GM23248 (cell line): Measurements from ENCODE around the gene TPRG1. TPM values are rescaled to one million over a fixed set of nuclear protein-coding genes. Genes with fewer than 3 reads are reported as not detected.

Source experiments
- DNase-seq: peaks from one replicate; pipeline ENCODE4 v3.0.0-alpha.2; 2015
- H2AFZ ChIP-seq: fragments of 200-600 bp; sonication (generic); 2 replicates; pipeline ENCODE4 v1.6.1; 2016; ENCODE audit warnings: antibody characterized with exemption
- H3F3A ChIP-seq: fragments of 200-600 bp; sonication (generic); 2 replicates; pipeline ENCODE4 v1.6.1; 2016; ENCODE audit warnings: mild to moderate bottlenecking, antibody characterized with exemption, mixed run types; ENCODE audit not compliant: insufficient read depth
- H3K27ac ChIP-seq: fragments of 200-600 bp; sonication (generic); 2 replicates; pipeline ENCODE4 v1.5.1; 2016; ENCODE audit warnings: mild to moderate bottlenecking
- H3K27me3 ChIP-seq: fragments of 200-600 bp; sonication (generic); replicated peaks from 2 replicates; pipeline ENCODE4 v1.6.1; 2016; ENCODE audit warnings: mild to moderate bottlenecking; ENCODE audit not compliant: insufficient read depth
- H3K36me3 ChIP-seq: fragments of 200-600 bp; sonication (generic); 2 replicates; pipeline ENCODE4 v1.6.1; 2016; ENCODE audit warnings: low read depth, mild to moderate bottlenecking
- H3K4me1 ChIP-seq: fragments of 200-600 bp; sonication (generic); 2 replicates; pipeline ENCODE4 v1.6.1; 2016; ENCODE audit warnings: mild to moderate bottlenecking; ENCODE audit not compliant: insufficient read depth
- H3K4me2 ChIP-seq: fragments of 200-600 bp; sonication (generic); one replicate; pipeline ENCODE4 v1.6.1; 2016; ENCODE audit warnings: mild to moderate bottlenecking; ENCODE audit not compliant: unreplicated experiment
- H3K4me3 ChIP-seq: fragments of 200-600 bp; sonication (generic); 2 replicates; pipeline ENCODE4 v1.5.1; 2016; ENCODE audit warnings: mild to moderate bottlenecking
- H3K79me2 ChIP-seq: fragments of 200-600 bp; sonication (generic); 2 replicates; pipeline ENCODE4 v1.6.1; 2016; ENCODE audit warnings: mild to moderate bottlenecking; ENCODE audit not compliant: insufficient read depth
- H3K9ac ChIP-seq: fragments of 200-600 bp; sonication (generic); 2 replicates; pipeline ENCODE4 v1.6.1; 2016; ENCODE audit warnings: mild to moderate bottlenecking
- H3K9me2 ChIP-seq: fragments of 200-600 bp; sonication (generic); 2 replicates; pipeline ENCODE4 v1.6.1; 2016; ENCODE audit warnings: mixed run types, mild to moderate bottlenecking, moderate library complexity; ENCODE audit not compliant: insufficient read depth
- H3K9me3 ChIP-seq: fragments of 200-600 bp; sonication (generic); one replicate; pipeline ENCODE4 v1.6.1; 2017; ENCODE audit warnings: low read depth
- H4K20me1 ChIP-seq: fragments of 200-600 bp; sonication (generic); 2 replicates; pipeline ENCODE4 v1.6.0; 2016; ENCODE audit not compliant: insufficient read depth
- EZH2 ChIP-seq: fragments of 200-600 bp; sonication (generic); IDR thresholded peaks from 2 replicates; pipeline ENCODE4 v1.6.1; 2018; ENCODE audit warnings: antibody characterized with exemption, mild to moderate bottlenecking; ENCODE audit not compliant: insufficient read depth, poor library complexity, severe bottlenecking
- EZH2phosphoT487 ChIP-seq: fragments of 200-600 bp; sonication (generic); IDR thresholded peaks from 2 replicates; pipeline ENCODE4 v1.6.1; 2018; ENCODE audit warnings: antibody characterized with exemption, moderate library complexity, mild to moderate bottlenecking, low read depth; ENCODE audit not compliant: insufficient read depth
- WGBS, 2 experiments: methylation state at CpG; one replicate each; pipeline ENCODE4 v1.1.6; 2015 to 2017; ENCODE audit warnings: low lambda C conversion rate in 2 of 2, low coverage in 1 of 2; ENCODE audit errors: missing lambda C conversion rate in 2 of 2; 5-methylcytosine and 5-hydroxymethylcytosine counted together
- in situ Hi-C: fragments of 300-500 bp; cut with MboI; formaldehyde crosslinking; loops from 2 replicates; pipeline ENCODE4 v1.15.0; 2020
- polyA plus RNA-seq: library from polyadenylated mRNA; unstranded; fragments of >200 nt; fragmentation: Nextera tagmentation; extraction: Ambion mirVana; gene quantifications from 2 replicates; pipeline ENCODE4 v1.2.1, GENCODE V29; 2016
- total RNA-seq: library from RNA; depleted of rRNA; stranded (reverse); fragments of >200 nt; shearing (Covaris generic); gene quantifications from 2 replicates; pipeline ENCODE4 v1.2.3, GENCODE V29; 2014

The TPRG1 gene
- total and polyA plus RNA-seq, 2 experiments from 2014 or later: not detected

DNA sequence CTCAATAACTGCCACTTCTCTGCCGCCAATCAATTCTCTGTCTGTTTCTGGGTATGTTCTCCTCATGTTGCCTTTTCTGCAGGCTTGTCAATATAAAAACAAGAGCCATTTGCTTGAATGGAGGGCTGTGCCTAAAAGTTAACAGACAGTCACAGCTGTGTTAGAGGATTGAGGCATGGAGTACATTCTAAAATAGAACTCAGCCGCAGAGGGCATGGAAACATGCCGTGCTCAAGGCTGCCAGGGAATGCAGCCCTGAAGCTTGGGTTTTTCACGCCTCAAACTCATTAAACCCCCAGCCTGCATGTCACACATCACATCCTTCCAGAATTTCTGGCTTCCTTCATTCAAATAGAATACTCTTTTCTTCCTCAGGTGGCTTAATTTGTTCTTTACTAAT is 166.6 kb downstream of the TPRG1 start:
- H3K4me1 ChIP-seq: no peaks in the 10 kb centered on the region
- no peak overlapping the region for H2AFZ ChIP-seq
- TF ChIP-seq EZH2phosphoT487: no peak
- no peak for TF ChIP-seq EZH2
- no peak overlapping the region for H3K9ac ChIP-seq
- H3K4me2 ChIP-seq: no peak overlapping the region
- no peaks in the 10 kb centered on the region; the same call in 1 of the 2 replicates for H3K9me2 ChIP-seq
- no peaks in the 10 kb centered on the region for H3K27me3 ChIP-seq
- no peak overlapping the region for H3K27ac ChIP-seq
- no peaks in the 10 kb centered on the region for H3F3A ChIP-seq
- in situ Hi-C loops: no loop called here
- no peaks in the 10 kb centered on the region for H3K9me3 ChIP-seq
- 49 to 57% methylated on average over 4 of the region's 4 CpGs for WGBS, 2 experiments
- no peaks in the 10 kb centered on the region for H3K79me2 ChIP-seq
- H3K36me3 ChIP-seq: no peaks in the 10 kb centered on the region
- H4K20me1 ChIP-seq: no peaks in the 10 kb centered on the region
- H3K4me3 ChIP-seq: no peak overlapping the region
- no peak for DNase-seq

DNA sequence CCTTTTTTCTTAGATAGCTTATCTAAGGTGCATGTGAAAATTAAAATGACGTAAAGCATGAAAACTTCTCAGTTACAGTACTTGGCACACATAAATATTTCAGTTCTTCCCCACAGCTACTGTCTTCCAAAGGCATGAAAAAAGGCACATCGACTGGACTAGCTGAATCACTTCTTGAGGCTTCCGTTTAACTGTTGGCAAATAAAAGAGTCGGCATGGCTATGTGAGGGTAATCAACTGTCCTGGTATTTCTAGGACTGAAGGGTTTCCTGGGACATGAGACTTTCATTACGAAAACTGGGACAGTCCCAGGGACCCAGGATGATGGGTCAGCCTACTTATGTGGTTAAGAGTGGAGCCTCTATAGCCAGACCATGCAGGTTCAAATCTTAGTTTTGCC is 168.2 kb downstream of the TPRG1 start:
- H3K4me1 ChIP-seq: no peaks in the 10 kb centered on the region
- no peaks in the 10 kb centered on the region; the same call in 1 of the 2 replicates for H3K9me2 ChIP-seq
- H4K20me1 ChIP-seq: no peaks in the 10 kb centered on the region
- WGBS, 2 experiments: 89 to 90% methylated on average over 5 of the region's 5 CpGs
- H3K9me3 ChIP-seq: no peaks in the 10 kb centered on the region
- DNase-seq: no peak
- H3K9ac ChIP-seq: no peak overlapping the region
- no peak overlapping the region for H3K4me3 ChIP-seq
- no peak overlapping the region for H2AFZ ChIP-seq
- no peaks in the 10 kb centered on the region for H3K27me3 ChIP-seq
- H3K27ac ChIP-seq: no peak overlapping the region
- no peaks in the 10 kb centered on the region for H3K79me2 ChIP-seq
- H3K4me2 ChIP-seq: no peak overlapping the region
- H3F3A ChIP-seq: no peaks in the 10 kb centered on the region
- TF ChIP-seq EZH2 (no peak), EZH2phosphoT487 (no peak)
- in situ Hi-C loops: no loop called here
- H3K36me3 ChIP-seq: no peaks in the 10 kb centered on the region

DNA sequence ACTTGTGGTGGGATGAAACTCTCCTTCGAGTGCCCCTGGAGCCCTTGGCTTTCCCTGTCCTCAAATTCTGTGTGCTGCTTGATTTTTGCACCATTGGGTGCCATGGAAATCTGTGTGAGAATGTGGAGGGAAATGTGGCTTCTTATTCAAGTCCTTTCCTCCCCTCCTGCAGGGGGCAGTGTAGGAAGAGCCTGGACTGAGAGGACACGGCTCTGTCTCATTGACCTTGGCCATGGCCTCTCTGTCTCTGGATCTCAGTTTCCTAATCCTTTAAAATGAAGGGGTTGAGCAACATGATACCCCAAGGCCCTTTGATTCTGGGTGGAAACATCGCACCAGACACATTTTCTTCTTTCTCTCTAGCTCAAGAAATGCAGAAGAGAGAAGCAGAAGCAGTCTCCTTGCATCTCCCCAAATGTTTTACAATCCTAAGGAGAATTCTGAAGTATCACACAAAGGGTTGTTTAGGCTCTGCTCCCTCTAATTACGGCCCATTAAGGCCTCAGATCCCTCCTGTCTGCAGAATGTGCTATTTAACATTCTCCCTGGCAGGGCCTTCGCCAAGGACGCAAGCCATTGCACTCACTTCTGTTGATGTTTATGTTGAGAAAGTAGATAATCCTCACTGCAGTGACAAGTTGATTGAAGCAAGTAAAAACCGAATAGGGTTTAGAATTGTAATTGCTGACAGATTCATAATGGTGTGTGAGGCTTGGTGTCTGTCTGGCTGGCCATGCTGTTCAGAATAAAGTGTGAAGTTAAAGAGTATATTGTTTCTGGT is 169.1 kb downstream of the TPRG1 start:
- in situ Hi-C loops: no loop called here
- H2AFZ ChIP-seq: no peak overlapping the region
- H3K27ac ChIP-seq: no peak overlapping the region

DNA sequence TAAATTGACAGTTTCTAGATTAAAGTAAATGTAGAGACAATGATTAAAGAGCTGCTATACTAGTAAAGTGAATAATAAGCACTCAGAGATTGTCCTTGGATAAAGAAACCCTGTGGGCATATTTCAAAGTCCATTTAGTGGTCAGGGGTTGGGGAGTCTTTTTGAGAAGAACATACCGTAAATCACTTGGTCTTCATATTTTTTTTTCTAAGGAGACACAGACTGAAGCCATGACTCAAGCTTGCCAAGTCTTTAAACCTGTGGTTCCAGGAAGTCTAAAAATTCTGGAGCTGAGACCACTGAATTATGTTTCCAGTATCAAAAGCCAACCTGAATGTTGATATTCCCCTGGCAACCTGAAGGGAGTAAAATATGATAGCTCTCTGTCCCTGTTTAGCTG is 171.0 kb downstream of the TPRG1 start:
- Histone ChIP-seq H3K79me2 (no peaks in the 10 kb centered on the region), H3F3A (no peaks in the 10 kb centered on the region), H2AFZ (no peak overlapping the region), H3K36me3 (no peaks in the 10 kb centered on the region), H3K4me1 (no peaks in the 10 kb centered on the region), H3K9me2 (no peaks in the 10 kb centered on the region), H3K9me3 (no peaks in the 10 kb centered on the region), H3K27ac (no peak overlapping the region), H3K9ac (no peak overlapping the region), H3K4me2 (no peak overlapping the region), H3K4me3 (no peak overlapping the region), H4K20me1 (no peaks in the 10 kb centered on the region), H3K27me3 (no peaks in the 10 kb centered on the region)
- TF ChIP-seq EZH2 (no peak), EZH2phosphoT487 (no peak)
- 65 to 80% methylated on average over 1 of the region's 1 CpG for WGBS, 2 experiments
- no peak for DNase-seq
- in situ Hi-C loops: no loop called here

More for the DNA sequence above, 169.1 kb downstream of the TPRG1 start:
- Histone ChIP-seq H3K79me2 (no peaks in the 10 kb centered on the region), H3K9me3 (no peaks in the 10 kb centered on the region), H3F3A (no peaks in the 10 kb centered on the region), H3K4me2 (no peak overlapping the region), H3K36me3 (no peaks in the 10 kb centered on the region), H3K4me1 (no peaks in the 10 kb centered on the region), H4K20me1 (no peaks in the 10 kb centered on the region), H3K9me2 (no peaks in the 10 kb centered on the region; the same call in 1 of the 2 replicates), H3K4me3 (no peak overlapping the region), H3K9ac (no peak overlapping the region), H3K27me3 (no peaks in the 10 kb centered on the region)
- TF ChIP-seq EZH2 (no peak), EZH2phosphoT487 (no peak)
- 83 to 86% methylated on average over 7 of the region's 7 CpGs for WGBS, 2 experiments
- no peak for DNase-seq
